Breast epithelium (tissue), 3 donors: ENCODE measurements around the gene GNAL.

Experiments
- POLR2A ChIP-seq: fragments of 450-650 bp; IDR thresholded peaks from one replicate; pipeline ENCODE4 v1.6.1; 2016; ENCODE audit warnings: antibody characterized with exemption, mild to moderate bottlenecking, moderate library complexity
- POLR2AphosphoS5 ChIP-seq, 3 donors: sonication (generic); formaldehyde crosslinking; IDR thresholded peaks; one replicate each; pipeline ENCODE4 v1.6.1; 2017; ENCODE audit warnings: antibody characterized with exemption in 3 of 3
- TF ChIP-seq, protein P1 (sequence below), 3 donors: fragments of 450-650 bp; IDR thresholded peaks; one replicate each; pipeline ENCODE4 v1.5.1; 2016 to 2017; ENCODE audit warnings: antibody characterized with exemption in 3 of 3, mild to moderate bottlenecking in 3 of 3, moderate library complexity in 3 of 3

DNA sequence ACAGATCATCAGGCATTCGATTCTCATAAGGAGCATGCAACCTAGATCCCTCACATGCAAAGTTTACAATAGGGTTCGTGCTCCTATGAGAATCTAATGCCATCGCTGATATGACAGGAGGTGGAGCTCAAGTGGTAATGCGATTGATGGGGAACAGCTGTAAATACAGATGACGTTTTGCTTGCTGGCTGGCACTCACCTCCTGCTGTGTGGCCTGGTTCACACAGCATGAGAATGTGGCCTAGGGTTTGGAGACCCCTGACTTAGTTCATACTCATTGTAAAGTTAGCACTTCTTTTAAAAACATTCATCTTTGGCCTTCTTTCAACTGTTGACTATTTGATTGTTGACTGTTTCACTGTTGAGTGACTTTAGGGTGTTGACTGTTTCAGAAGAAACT is 153.5 kb downstream of the GNAL start:
- TF ChIP-seq POLR2A (no peak), POLR2AphosphoS5 (IDR thresholded peaks at IDR 0.05) (no peak)
- TF ChIP-seq, protein P1, sequence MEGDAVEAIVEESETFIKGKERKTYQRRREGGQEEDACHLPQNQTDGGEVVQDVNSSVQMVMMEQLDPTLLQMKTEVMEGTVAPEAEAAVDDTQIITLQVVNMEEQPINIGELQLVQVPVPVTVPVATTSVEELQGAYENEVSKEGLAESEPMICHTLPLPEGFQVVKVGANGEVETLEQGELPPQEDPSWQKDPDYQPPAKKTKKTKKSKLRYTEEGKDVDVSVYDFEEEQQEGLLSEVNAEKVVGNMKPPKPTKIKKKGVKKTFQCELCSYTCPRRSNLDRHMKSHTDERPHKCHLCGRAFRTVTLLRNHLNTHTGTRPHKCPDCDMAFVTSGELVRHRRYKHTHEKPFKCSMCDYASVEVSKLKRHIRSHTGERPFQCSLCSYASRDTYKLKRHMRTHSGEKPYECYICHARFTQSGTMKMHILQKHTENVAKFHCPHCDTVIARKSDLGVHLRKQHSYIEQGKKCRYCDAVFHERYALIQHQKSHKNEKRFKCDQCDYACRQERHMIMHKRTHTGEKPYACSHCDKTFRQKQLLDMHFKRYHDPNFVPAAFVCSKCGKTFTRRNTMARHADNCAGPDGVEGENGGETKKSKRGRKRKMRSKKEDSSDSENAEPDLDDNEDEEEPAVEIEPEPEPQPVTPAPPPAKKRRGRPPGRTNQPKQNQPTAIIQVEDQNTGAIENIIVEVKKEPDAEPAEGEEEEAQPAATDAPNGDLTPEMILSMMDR (IDR thresholded peaks at IDR 0.05), result no peak
